ENCODE results near the gene RER1.

GRCh38 chr1:2363847-2364513 lies 27.7 kb upstream of the RER1 start:
- TF ChIP-seq CTCF (IDR thresholded peaks at IDR 0.05) (no peak), SP1 (CRISPR knock-in tag; conservative IDR thresholded peaks at IDR 0.05) (no peak), CDX4 (CRISPR knock-in tag; IDR thresholded peaks at IDR 0.05; ENCODE audit: borderline replicate concordance) (no peak)
- TF ChIP-seq, protein P1, sequence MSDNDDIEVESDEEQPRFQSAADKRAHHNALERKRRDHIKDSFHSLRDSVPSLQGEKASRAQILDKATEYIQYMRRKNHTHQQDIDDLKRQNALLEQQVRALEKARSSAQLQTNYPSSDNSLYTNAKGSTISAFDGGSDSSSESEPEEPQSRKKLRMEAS (CRISPR knock-in tag; IDR thresholded peaks at IDR 0.05), result no peak
- TF ChIP-seq, protein P2, sequence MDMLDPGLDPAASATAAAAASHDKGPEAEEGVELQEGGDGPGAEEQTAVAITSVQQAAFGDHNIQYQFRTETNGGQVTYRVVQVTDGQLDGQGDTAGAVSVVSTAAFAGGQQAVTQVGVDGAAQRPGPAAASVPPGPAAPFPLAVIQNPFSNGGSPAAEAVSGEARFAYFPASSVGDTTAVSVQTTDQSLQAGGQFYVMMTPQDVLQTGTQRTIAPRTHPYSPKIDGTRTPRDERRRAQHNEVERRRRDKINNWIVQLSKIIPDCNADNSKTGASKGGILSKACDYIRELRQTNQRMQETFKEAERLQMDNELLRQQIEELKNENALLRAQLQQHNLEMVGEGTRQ (CRISPR knock-in tag; IDR thresholded peaks at IDR 0.05), result no peak

Data from WTC11 (cell line).